ENCODE measurements around the gene AK9.
"Not testable (repeated sequence)": the region's sequence is repeated elsewhere in the genome, so short reads cannot be mapped to it uniquely, and the experiment has no call there.

The AK9 gene

GRCh38 chr6:109736273-109737025 is 45.4 kb upstream of the AK9 start:
- no peak for TF ChIP-seq CTCF (IDR thresholded peaks at IDR 0.05)
- H3K4me3 ChIP-seq, result no peak overlapping the region

GRCh38 chr6:109725250-109725649 is 34.2 kb upstream of the AK9 start:
- DNase-seq; H3K27ac ChIP-seq; intact Hi-C loops (cut with DNase I; ENCODE audit: low total_unique reads); H3K27me3 ChIP-seq; H3K36me3 ChIP-seq; H3K4me3 ChIP-seq; H3K9me3 ChIP-seq: not testable (repeated sequence)
- H3K4me1 ChIP-seq, result peaks cover 0 to 29% (median 13%) of the 10 kb centered on the region in 4 donors

More at GRCh38 chr6:109736273-109737025, 45.4 kb upstream of the AK9 start:
- no peak overlapping the region for H3K27ac ChIP-seq
- intact Hi-C loops (cut with DNase I; ENCODE audit: low total_unique reads), result no loop called here
- no peaks in the 10 kb centered on the region for H3K27me3 ChIP-seq
- no peak for DNase-seq
- peaks cover 14 to 55% (median 22%) of the 10 kb centered on the region in 3 donors for H3K36me3 ChIP-seq
- no peaks in the 10 kb centered on the region for H3K9me3 ChIP-seq
- no peaks in the 10 kb centered on the region for H3K4me1 ChIP-seq

GRCh38 chr6:109722564-109723254 is 31.7 kb upstream of the AK9 start:
- H3K4me1 ChIP-seq, result peaks cover 0 to 29% (median 13%) of the 10 kb centered on the region in 4 donors
- H3K27me3 ChIP-seq, result no peaks in the 10 kb centered on the region
- TF ChIP-seq CTCF (IDR thresholded peaks at IDR 0.05), result no peak
- H3K36me3 ChIP-seq, result peaks cover 7 to 15% (median 14%) of the 10 kb centered on the region in 3 donors
- peak overlapping the region; percentile 48 to 66 for H3K27ac ChIP-seq
- no peaks in the 10 kb centered on the region for H3K9me3 ChIP-seq
- DNase-seq, result no peak
- H3K4me3 ChIP-seq, result no peak overlapping the region
- intact Hi-C loops (cut with DNase I; ENCODE audit: low total_unique reads), result no loop called here

- no peaks in the 10 kb centered on the region for H3K9me3 ChIP-seq
- DNase-seq, result no peak
- peaks cover 0 to 29% (median 13%) of the 10 kb centered on the region in 4 donors for H3K4me1 ChIP-seq
- no peak for TF ChIP-seq CTCF (IDR thresholded peaks at IDR 0.05)
- no peaks in the 10 kb centered on the region for H3K27me3 ChIP-seq
- intact Hi-C loops (cut with DNase I; ENCODE audit: low total_unique reads), result no loop called here
- H3K36me3 ChIP-seq, result peaks cover 14 to 22% (median 21%) of the 10 kb centered on the region in 3 donors
- H3K4me3 ChIP-seq, result no peak overlapping the region
- H3K27ac ChIP-seq, result peak overlapping the region; percentile 48 to 66
Observed at GRCh38 chr6:109722011-109722410, 31.0 kb upstream of the AK9 start.

GRCh38 chr6:109720311-109720710 is 29.3 kb upstream of the AK9 start:
- H3K27ac ChIP-seq, result no peak overlapping the region

More at GRCh38 chr6:109720311-109720710, 29.3 kb upstream of the AK9 start:
- Histone ChIP-seq H3K4me1 (peaks cover 0 to 29% (median 13%) of the 10 kb centered on the region in 4 donors), H3K9me3 (no peaks in the 10 kb centered on the region), H3K4me3 (no peak overlapping the region), H3K36me3 (peaks cover 15 to 29% (median 22%) of the 10 kb centered on the region in 3 donors), H3K27me3 (no peaks in the 10 kb centered on the region)
- no peak for DNase-seq
- TF ChIP-seq CTCF (IDR thresholded peaks at IDR 0.05), result no peak
- intact Hi-C loops (cut with DNase I; ENCODE audit: low total_unique reads), result no loop called here
